Erythroblast (primary cell): ENCODE data around the gene GPRIN3.

Source experiments
- GATA1 ChIP-seq: IDR thresholded peaks from 2 replicates; pipeline ENCODE4 v1.6.1; 2011; ENCODE audit warnings: low read depth, mild to moderate bottlenecking, control low read depth, low read length, moderate library complexity
- POLR2A ChIP-seq: IDR thresholded peaks from 2 replicates; pipeline ENCODE4 v1.6.1; 2011; ENCODE audit warnings: mild to moderate bottlenecking, low read length

DNA sequence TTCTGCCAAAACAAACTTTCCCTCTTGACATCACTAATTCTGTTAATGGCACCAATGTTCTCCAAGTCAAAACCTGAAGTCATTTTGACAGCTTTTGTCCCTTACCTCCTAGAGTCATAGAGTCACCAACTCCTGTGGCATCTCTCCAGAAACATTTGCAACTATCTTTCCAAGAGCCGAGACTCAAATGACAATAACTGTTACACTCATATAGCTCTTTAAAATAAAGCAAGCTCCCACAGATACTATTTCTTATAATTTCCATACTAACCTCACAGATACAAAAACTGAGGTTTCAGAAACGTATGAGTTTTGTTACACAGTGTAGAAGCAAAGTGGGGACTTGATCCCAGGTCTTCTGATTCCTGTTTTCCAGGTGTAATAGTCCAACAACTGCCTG, 18.3 kb downstream of the GPRIN3 start:
- TF ChIP-seq POLR2A (no peak), GATA1 (no peak)
